Esophagus muscularis mucosa (tissue), 4 donors: Measurements from ENCODE around the gene KCNA1. TPM values are rescaled to one million over a fixed set of nuclear protein-coding genes. Genes with fewer than 3 reads are reported as not detected.

Experiments
- DNase-seq: peaks from one replicate; pipeline ENCODE4 v3.0.0-alpha.2; 2017; ENCODE audit errors: extremely low spot score
- H3K27ac ChIP-seq, 4 donors: fragments of 200-600 bp; sonication (generic); replicated peaks in 1 of 4; 1 replicate in 3 of 4; 2 replicates in 1 of 4; pipeline ENCODE4 v1.5.1; 2016 to 2019; ENCODE audit warnings: mild to moderate bottlenecking in 1 of 4
- H3K27me3 ChIP-seq, 4 donors: fragments of 200-600 bp; sonication (generic); one replicate each; pipeline versions ENCODE4 v1.5.1 to v1.6.0; 2016 to 2019
- H3K36me3 ChIP-seq, 4 donors: fragments of 200-600 bp; sonication (generic); one replicate each; pipeline ENCODE4 v1.5.1; 2016 to 2019
- H3K4me1 ChIP-seq, 4 donors: fragments of 200-600 bp; sonication (generic); one replicate each; pipeline ENCODE4 v1.5.1; 2016 to 2019
- H3K4me3 ChIP-seq, 4 donors: fragments of 200-600 bp; sonication (generic); 1 replicate in 2 of 4; 2 replicates in 2 of 4; pipeline ENCODE4 v1.5.1; 2016 to 2019; ENCODE audit warnings: mild to moderate bottlenecking in 4 of 4, moderate library complexity in 1 of 4
- H3K9me3 ChIP-seq, 4 donors: fragments of 200-600 bp; sonication (generic); 1 replicate in 3 of 4; 2 replicates in 1 of 4; pipeline ENCODE4 v1.5.1; 2016 to 2019
- EP300 ChIP-seq: sonication (generic); formaldehyde crosslinking; IDR thresholded peaks from one replicate; pipeline ENCODE4 v1.6.1; 2017; ENCODE audit warnings: antibody characterized with exemption
- POLR2A ChIP-seq: fragments of 450-650 bp; IDR thresholded peaks from one replicate; pipeline ENCODE4 v1.6.1; 2017; ENCODE audit warnings: antibody characterized with exemption, moderate library complexity, mild to moderate bottlenecking, low read depth
- POLR2AphosphoS5 ChIP-seq, 2 donors: sonication (generic); formaldehyde crosslinking; IDR thresholded peaks; one replicate each; pipeline ENCODE4 v1.6.1; 2017; ENCODE audit warnings: antibody characterized with exemption in 2 of 2
- WGBS: methylation state at CpG from one replicate; pipeline ENCODE4 v1.1.5; 2018; 5-methylcytosine and 5-hydroxymethylcytosine counted together
- intact Hi-C: fragments of 100-400 bp; cut with DNase I; formaldehyde crosslinking; loops from one replicate; pipeline ENCODE4 v1.15.1; 2023
- total RNA-seq, 4 donors: library from RNA; depleted of rRNA; stranded (reverse); fragments of >200 nt; gene quantifications; one replicate each; pipeline versions ENCODE4 v1.1.0 to v1.2.1, GENCODE V29; 2016
- TF ChIP-seq, protein P1 (sequence below), 3 experiments: fragments of 200-600 bp in 2 of 3; fragments of 450-650 bp in 1 of 3; sonication (generic) in 2 of 3; IDR thresholded peaks; one replicate each; pipeline ENCODE4 v1.5.1; 2017 to 2019; ENCODE audit warnings: antibody characterized with exemption in 3 of 3, mild to moderate bottlenecking in 2 of 3, moderate library complexity in 1 of 3

The KCNA1 gene
- total RNA-seq, 4 donors from 2014 or later = 0.17 to 0.71 TPM; not detected in 2

DNA sequence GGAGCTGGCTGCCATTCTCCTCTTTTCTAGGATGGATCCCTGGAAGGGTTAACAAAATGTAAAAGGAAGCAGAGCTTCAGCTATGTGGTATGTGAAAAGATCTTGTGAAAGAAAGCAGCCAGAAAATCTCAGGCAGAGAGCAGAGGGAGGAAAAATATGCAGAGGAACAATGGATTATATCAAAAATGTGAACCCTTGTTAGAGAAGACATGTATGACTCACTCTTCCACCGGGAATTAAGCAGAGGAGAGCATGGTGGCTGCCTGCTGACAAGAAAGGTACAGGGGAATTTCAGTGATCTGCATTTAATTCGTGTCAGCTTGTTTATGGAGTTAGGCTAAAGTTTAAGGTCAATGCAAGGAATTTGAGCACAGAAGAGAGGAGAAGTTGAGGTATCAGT lies 46.3 kb downstream of the KCNA1 start:
- no peak for TF ChIP-seq POLR2A
- no peak for TF ChIP-seq POLR2AphosphoS5 (IDR thresholded peaks at IDR 0.05)
- TF ChIP-seq EP300 = no peak
- TF ChIP-seq, protein P1, sequence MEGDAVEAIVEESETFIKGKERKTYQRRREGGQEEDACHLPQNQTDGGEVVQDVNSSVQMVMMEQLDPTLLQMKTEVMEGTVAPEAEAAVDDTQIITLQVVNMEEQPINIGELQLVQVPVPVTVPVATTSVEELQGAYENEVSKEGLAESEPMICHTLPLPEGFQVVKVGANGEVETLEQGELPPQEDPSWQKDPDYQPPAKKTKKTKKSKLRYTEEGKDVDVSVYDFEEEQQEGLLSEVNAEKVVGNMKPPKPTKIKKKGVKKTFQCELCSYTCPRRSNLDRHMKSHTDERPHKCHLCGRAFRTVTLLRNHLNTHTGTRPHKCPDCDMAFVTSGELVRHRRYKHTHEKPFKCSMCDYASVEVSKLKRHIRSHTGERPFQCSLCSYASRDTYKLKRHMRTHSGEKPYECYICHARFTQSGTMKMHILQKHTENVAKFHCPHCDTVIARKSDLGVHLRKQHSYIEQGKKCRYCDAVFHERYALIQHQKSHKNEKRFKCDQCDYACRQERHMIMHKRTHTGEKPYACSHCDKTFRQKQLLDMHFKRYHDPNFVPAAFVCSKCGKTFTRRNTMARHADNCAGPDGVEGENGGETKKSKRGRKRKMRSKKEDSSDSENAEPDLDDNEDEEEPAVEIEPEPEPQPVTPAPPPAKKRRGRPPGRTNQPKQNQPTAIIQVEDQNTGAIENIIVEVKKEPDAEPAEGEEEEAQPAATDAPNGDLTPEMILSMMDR (IDR thresholded peaks at IDR 0.05) = no peak
- Histone ChIP-seq H3K4me3 (no peak overlapping the region), H3K27ac (no peak overlapping the region), H3K9me3 (no peaks in the 10 kb centered on the region), H3K36me3 (no peaks in the 10 kb centered on the region), H3K27me3 (peaks cover 0 to 36% (median 0%) of the 10 kb centered on the region in 4 donors), H3K4me1 (peaks cover 0 to 11% (median 8%) of the 10 kb centered on the region in 4 donors)
- DNase-seq = no peak
- intact Hi-C loops = no loop called here
- WGBS = 25% methylated on average over 2 of the region's 2 CpGs

- TF ChIP-seq EP300 = no peak
- TF ChIP-seq POLR2A = no peak
- TF ChIP-seq, protein P1 (IDR thresholded peaks at IDR 0.05) = no peak
- no peak for TF ChIP-seq POLR2AphosphoS5 (IDR thresholded peaks at IDR 0.05)
- Histone ChIP-seq H3K27ac (no peak overlapping the region), H3K9me3 (no peaks in the 10 kb centered on the region), H3K36me3 (no peaks in the 10 kb centered on the region), H3K4me1 (peaks cover 0 to 11% (median 8%) of the 10 kb centered on the region in 4 donors), H3K27me3 (peaks cover 0 to 29% (median 0%) of the 10 kb centered on the region in 4 donors), H3K4me3 (no peak overlapping the region)
- WGBS = 87% methylated on average over 11 of the region's 11 CpGs
- DNase-seq = no peak
- intact Hi-C loops = no loop called here
Observed at GRCh38 chr12:4956968-4957367, 47.3 kb downstream of the KCNA1 start.

- no peak for DNase-seq
- WGBS = 66% methylated on average over 5 of the region's 5 CpGs
- intact Hi-C loops = no loop called here
Observed at GRCh38 chr12:4957761-4958160, 48.1 kb downstream of the KCNA1 start.

GRCh38 chr12:4958697-4959375 lies 49.1 kb downstream of the KCNA1 start:
- Histone ChIP-seq H3K36me3 (no peaks in the 10 kb centered on the region), H3K4me3 (no peak overlapping the region), H3K27me3 (peaks cover 0 to 30% (median 0%) of the 10 kb centered on the region in 4 donors), H3K9me3 (no peaks in the 10 kb centered on the region), H3K4me1 (peaks cover 0 to 11% (median 8%) of the 10 kb centered on the region in 4 donors), H3K27ac (no peak overlapping the region)
- intact Hi-C loops = no loop called here
- TF ChIP-seq POLR2A = no peak
- DNase-seq = no peak
- WGBS = 87% methylated on average over 6 of the region's 6 CpGs

More at GRCh38 chr12:4957761-4958160, 48.1 kb downstream of the KCNA1 start:
- Histone ChIP-seq H3K27ac (no peak overlapping the region), H3K4me3 (no peak overlapping the region), H3K36me3 (no peaks in the 10 kb centered on the region), H3K27me3 (peaks cover 0 to 34% (median 0%) of the 10 kb centered on the region in 4 donors), H3K9me3 (no peaks in the 10 kb centered on the region), H3K4me1 (peaks cover 0 to 11% (median 8%) of the 10 kb centered on the region in 4 donors)
- TF ChIP-seq EP300 (no peak), POLR2A (no peak), POLR2AphosphoS5 (IDR thresholded peaks at IDR 0.05) (no peak)
- TF ChIP-seq, protein P1 (IDR thresholded peaks at IDR 0.05) = no peak

DNA sequence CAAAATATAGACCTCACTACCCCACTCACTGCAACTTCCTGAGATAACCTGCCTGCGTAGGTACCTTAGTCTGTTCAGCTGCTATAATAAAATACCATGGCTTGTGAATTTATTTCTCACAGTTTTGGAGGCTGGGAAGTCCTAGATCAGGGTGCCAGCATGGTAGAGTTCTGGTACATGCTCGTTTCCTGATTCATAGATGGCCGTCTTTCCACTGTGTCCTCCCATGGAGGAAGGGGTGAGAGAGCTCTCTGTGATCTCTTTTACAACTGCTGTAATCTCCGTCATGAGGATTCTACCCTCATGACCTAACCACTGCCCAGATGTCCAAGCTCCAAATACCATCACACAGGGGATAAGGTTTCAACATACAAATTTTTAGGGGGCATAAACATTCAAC lies 49.7 kb downstream of the KCNA1 start:
- Histone ChIP-seq H3K4me3 (no peak overlapping the region), H3K9me3 (no peaks in the 10 kb centered on the region), H3K36me3 (no peaks in the 10 kb centered on the region), H3K27ac (no peak overlapping the region), H3K27me3 (peaks cover 0 to 30% (median 0%) of the 10 kb centered on the region in 4 donors), H3K4me1 (peaks cover 0 to 11% (median 8%) of the 10 kb centered on the region in 4 donors)
- 84% methylated on average over 4 of the region's 4 CpGs for WGBS
- TF ChIP-seq EP300 (no peak), POLR2A (no peak), POLR2AphosphoS5 (IDR thresholded peaks at IDR 0.05) (no peak)
- TF ChIP-seq, protein P1 (IDR thresholded peaks at IDR 0.05) = no peak
- intact Hi-C loops = no loop called here
- DNase-seq = no peak
